Lung (tissue), 12 donors: ENCODE measurements around the gene BOLL. TPM values are rescaled to one million over a fixed set of nuclear protein-coding genes. Genes with fewer than 3 reads are reported as not detected.

Source experiments
- ATAC-seq: fragments of 200-7000 bp; cut with Tn5 transposase; one replicate; pipeline ENCODE4 v1.9.1; 2020; ENCODE audit warnings: moderate number of reproducible peaks; ENCODE audit not compliant: insufficient read depth, low FRiP score
- DNase-seq, 3 donors: peaks; one replicate each; pipeline ENCODE4 v3.0.0-alpha.2; 2013 to 2017
- H3K27ac ChIP-seq, 2 donors: one replicate each; pipeline ENCODE4 v1.5.1; 2013; ENCODE audit warnings: mild to moderate bottlenecking in 2 of 2, moderate library complexity in 2 of 2, control low read depth in 1 of 2, inconsistent platforms in 1 of 2, low read depth in 1 of 2, low read length in 1 of 2
- H3K27me3 ChIP-seq, 3 donors: one replicate each; pipeline ENCODE4 v1.5.1; 2013; ENCODE audit warnings: low read length in 2 of 3; ENCODE audit not compliant: control insufficient read depth in 3 of 3, insufficient read depth in 3 of 3
- H3K36me3 ChIP-seq, 4 donors: one replicate each; pipeline ENCODE4 v1.5.1; 2013; ENCODE audit warnings: low read length in 4 of 4, mild to moderate bottlenecking in 1 of 4, moderate library complexity in 1 of 4; ENCODE audit not compliant: control insufficient read depth in 4 of 4, insufficient read depth in 4 of 4
- H3K4me1 ChIP-seq, 5 donors: one replicate each; pipeline ENCODE4 v1.5.1; 2013; ENCODE audit warnings: low read length in 5 of 5, mild to moderate bottlenecking in 2 of 5, moderate library complexity in 1 of 5; ENCODE audit not compliant: control insufficient read depth in 5 of 5, insufficient read depth in 5 of 5
- H3K4me3 ChIP-seq: one replicate; pipeline ENCODE4 v1.5.1; 2013; ENCODE audit warnings: mild to moderate bottlenecking, control low read depth, moderate library complexity
- H3K9ac ChIP-seq, 2 donors: one replicate each; pipeline ENCODE4 v1.5.1; 2013; ENCODE audit warnings: low read length in 2 of 2, control low read depth in 1 of 2; ENCODE audit not compliant: insufficient read depth in 1 of 2
- H3K9me3 ChIP-seq, 4 donors: one replicate each; pipeline ENCODE4 v1.5.1; 2013; ENCODE audit warnings: low read length in 3 of 4, mild to moderate bottlenecking in 1 of 4, moderate library complexity in 1 of 4; ENCODE audit not compliant: control insufficient read depth in 4 of 4, insufficient read depth in 3 of 4
- CTCF ChIP-seq: IDR thresholded peaks from 2 replicates; pipeline ENCODE4 v1.5.1; 2012; ENCODE audit warnings: mild to moderate bottlenecking; ENCODE audit errors: control extremely low read depth, extremely low read depth
- WGBS, 2 donors: extraction: QIAGEN DNeasy Blood & Tissue Kit; methylation state at CpG; one replicate each; pipeline ENCODE4 v1.1.7; 2013; 5-methylcytosine and 5-hydroxymethylcytosine counted together
- polyA plus RNA-seq, 2 donors: library from polyadenylated mRNA; stranded (reverse); fragments of 200-250 nt; gene quantifications; one replicate each; pipeline ENCODE4 v1.2.1, GENCODE V29; 2013
- total RNA-seq, 2 donors: library from RNA; depleted of rRNA in 1 of 2; stranded (reverse); fragments of >200 nt in 1 of 2; gene quantifications; one replicate each; pipeline ENCODE4 v1.2.1, GENCODE V29; 2014 to 2021
- donor health status: control.
- donor health status: control.
- donor health status: Bipolar disorder and iron deficiency.
- donor health status: healthy.
- donor health status: DM: yes; HTN: yes; CAD: no.

Gene BOLL
- total and polyA plus RNA-seq, 4 donors: not detected

DNA sequence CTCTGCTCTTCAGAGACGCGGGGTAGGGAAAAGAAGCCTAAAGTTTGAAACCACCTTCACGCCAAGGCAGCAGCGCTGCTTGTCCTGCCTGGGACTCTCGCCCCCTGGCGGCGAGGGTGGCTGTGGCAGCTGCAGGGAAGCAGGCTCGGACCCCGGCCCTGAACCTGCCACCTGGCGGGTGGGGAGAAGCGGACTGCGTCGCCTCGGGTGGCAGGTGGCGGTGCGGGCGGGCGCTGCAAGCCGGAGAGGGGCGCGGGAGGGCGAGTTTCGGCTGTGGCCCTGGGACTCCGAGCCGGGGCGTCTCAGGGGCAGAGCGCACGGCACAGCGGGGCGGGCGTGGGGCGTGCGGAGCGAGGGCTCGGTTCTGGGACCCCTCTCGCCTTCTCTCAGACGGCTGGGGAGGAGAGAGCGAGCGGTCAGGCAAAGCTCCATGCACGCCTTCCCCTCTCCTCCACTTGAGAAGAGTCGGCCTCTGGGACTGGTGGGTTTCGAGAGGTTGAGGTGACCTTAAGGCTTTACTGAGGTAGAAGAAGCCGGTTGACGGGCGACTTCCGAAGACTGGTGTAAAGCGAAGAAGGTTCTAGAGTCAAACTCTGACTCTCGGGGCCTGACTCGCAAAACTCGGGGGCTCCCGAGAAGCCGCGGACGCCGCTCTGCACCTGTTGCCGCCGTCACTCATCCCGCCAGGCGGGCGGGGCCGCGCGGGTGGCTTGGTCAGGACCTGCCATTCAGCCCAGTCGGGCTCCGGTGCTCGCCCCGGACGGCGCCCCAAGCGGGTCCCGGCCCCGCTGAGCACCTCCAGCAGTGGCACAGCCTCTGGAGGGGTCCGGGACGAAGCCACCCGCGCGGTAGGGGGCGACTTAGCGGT lies 1.1 kb upstream of the BOLL start:
- Histone ChIP-seq H3K27me3 (peaks cover 0 to 8% (median 7%) of the 10 kb centered on the region in 3 donors), H3K9ac (no peak overlapping the region), H3K27ac (no peak overlapping the region), H3K36me3 (no peaks in the 10 kb centered on the region), H3K4me3 (no peak overlapping the region), H3K9me3 (peaks cover 0 to 4% (median 0%) of the 10 kb centered on the region in 4 donors), H3K4me1 (peaks cover 0 to 11% (median 0%) of the 10 kb centered on the region in 5 donors)
- ATAC-seq (peak; percentile 58), DNase-seq (peak in 2 of 3 donors; percentile 25 to 33)
- TF ChIP-seq CTCF: no peak
- WGBS, 2 donors: 4 to 8% methylated on average over 75 to 79 of the region's 79 CpGs

GRCh38 chr2:197782126-197782525 lies 3.0 kb downstream of the BOLL start:
- Histone ChIP-seq H3K9ac (no peak overlapping the region), H3K4me3 (no peak overlapping the region), H3K4me1 (peaks cover 0 to 11% (median 0%) of the 10 kb centered on the region in 5 donors), H3K36me3 (no peaks in the 10 kb centered on the region), H3K27ac (no peak overlapping the region), H3K9me3 (peaks cover 0 to 3% (median 0%) of the 10 kb centered on the region in 4 donors), H3K27me3 (peaks cover 0 to 4% (median under 1%) of the 10 kb centered on the region in 3 donors)
- WGBS, 2 donors: 21 to 27% methylated on average over 1 of the region's 1 CpG
- no peak for TF ChIP-seq CTCF
- DNase-seq: no peak
- ATAC-seq: no peak

GRCh38 chr2:197779261-197779660 lies 5.9 kb downstream of the BOLL start:
- no peak overlapping the region for H3K9ac ChIP-seq
- no peak overlapping the region for H3K4me3 ChIP-seq
- TF ChIP-seq CTCF: no peak
- H3K27ac ChIP-seq: no peak overlapping the region
- no peaks in the 10 kb centered on the region for H3K4me1 ChIP-seq
- no peaks in the 10 kb centered on the region for H3K27me3 ChIP-seq
- H3K36me3 ChIP-seq: no peaks in the 10 kb centered on the region
- no peak for DNase-seq
- H3K9me3 ChIP-seq: no peaks in the 10 kb centered on the region
- ATAC-seq: no peak
